Measurements from ENCODE around the gene POLR1E. TPM values are rescaled to one million over a fixed set of nuclear protein-coding genes. Genes with fewer than 3 reads are reported as not detected.
A peak's percentile ranks its signal among the peaks of the same experiment; 100 is the strongest.
"Not testable (repeated sequence)": the region's sequence is repeated elsewhere in the genome, so short reads cannot be mapped to it uniquely, and the experiment has no call there.

The POLR1E gene
- polyA plus RNA-seq, 1 donor = 30.6 TPM

GRCh38 chr9:37465249-37466036 is 20.3 kb upstream of the POLR1E start, which contains the start of gene ZBTB5:
ZBTB5 (minus strand) TSS chr9:37465450; CDS start chr9:37442551, 22,899 bp downstream.
- peak; percentile 99 for DNase-seq

- peak; percentile 82 for DNase-seq
These were observed 19.6 kb upstream of the POLR1E start for GRCh38 chr9:37466037-37466709.

- DNase-seq = not testable (repeated sequence)
These were observed 18.2 kb upstream of the POLR1E start for GRCh38 chr9:37467530-37467929.

- DNase-seq = no peak
These were observed 17.1 kb upstream of the POLR1E start for GRCh38 chr9:37468620-37469019.

GRCh38 chr9:37471942-37472684 is 13.6 kb upstream of the POLR1E start:
- DNase-seq = no peak

GRCh38 chr9:37473982-37474381 is 11.8 kb upstream of the POLR1E start:
- not testable (repeated sequence) for DNase-seq

- DNase-seq = no peak
These were observed 11.3 kb upstream of the POLR1E start for GRCh38 chr9:37474438-37474837.

GRCh38 chr9:37476930-37477329 is 8.8 kb upstream of the POLR1E start:
- no peak for DNase-seq

GRCh38 chr9:37477443-37477842 is 8.3 kb upstream of the POLR1E start:
- not testable (repeated sequence) for DNase-seq

GRCh38 chr9:37477987-37478619 is 7.6 kb upstream of the POLR1E start:
- not testable (repeated sequence) for DNase-seq

- no peak for DNase-seq
These were observed 5.0 kb upstream of the POLR1E start for GRCh38 chr9:37480759-37481158.

GRCh38 chr9:37486256-37486615 is 488 bp downstream of the POLR1E start:
- DNase-seq = no peak

GRCh38 chr9:37486616-37487548 is 1.1 kb downstream of the POLR1E start:
- peak; percentile 66 for DNase-seq

GRCh38 chr9:37491939-37492338 is 6.2 kb downstream of the POLR1E start:
- DNase-seq = no peak

GRCh38 chr9:37495571-37495970 is 9.8 kb downstream of the POLR1E start:
- DNase-seq = no peak

- no peak for DNase-seq
These were observed 10.3 kb downstream of the POLR1E start for GRCh38 chr9:37496020-37496419.

- DNase-seq = no peak
These were observed 11.6 kb downstream of the POLR1E start for GRCh38 chr9:37497320-37497719.

GRCh38 chr9:37498457-37498856 is 12.7 kb downstream of the POLR1E start:
- no peak for DNase-seq

- no peak for DNase-seq
These were observed 13.5 kb downstream of the POLR1E start for GRCh38 chr9:37499297-37499696.

GRCh38 chr9:37501957-37502596 is 16.3 kb downstream of the POLR1E start:
- no peak for DNase-seq

GRCh38 chr9:37503736-37504135 is 18.0 kb downstream of the POLR1E start:
- no peak for DNase-seq

Measured in hindlimb muscle (tissue), 1 donor.